Loucy (cell line): ENCODE data around the gene REPS2.

ENCODE experiments used
- H2AFZ ChIP-seq: fragments of 200-600 bp; sonication (generic); 2 replicates; pipeline ENCODE4 v1.6.0; 2016; ENCODE audit warnings: antibody characterized with exemption, mild to moderate bottlenecking, low read length, moderate library complexity
- H3F3A ChIP-seq: fragments of 200-600 bp; 2 replicates; pipeline ENCODE4 v1.6.0; 2016; ENCODE audit warnings: antibody characterized with exemption, low read depth, mild to moderate bottlenecking
- H3K27me3 ChIP-seq: fragments of 200-600 bp; sonication (generic); 2 replicates; pipeline ENCODE4 v1.6.1; 2014; ENCODE audit warnings: low read length, mild to moderate bottlenecking; ENCODE audit not compliant: insufficient read depth, poor library complexity, severe bottlenecking
- H3K36me3 ChIP-seq: fragments of 200-600 bp; sonication (generic); 2 replicates; pipeline ENCODE4 v1.6.1; 2016; ENCODE audit warnings: low read length; ENCODE audit not compliant: insufficient read depth
- H3K4me1 ChIP-seq: fragments of 200-600 bp; sonication (generic); 2 replicates; pipeline ENCODE4 v1.5.1; 2014; ENCODE audit warnings: low read length, mild to moderate bottlenecking; ENCODE audit not compliant: insufficient read depth, poor library complexity, severe bottlenecking
- H3K4me2 ChIP-seq: fragments of 200-600 bp; sonication (generic); 2 replicates; pipeline ENCODE4 v1.6.0; 2014; ENCODE audit warnings: antibody characterized with exemption, low read length, low read depth, mild to moderate bottlenecking; ENCODE audit not compliant: poor library complexity, severe bottlenecking
- H3K4me3 ChIP-seq: fragments of 200-600 bp; sonication (generic); 2 replicates; pipeline ENCODE4 v1.5.1; 2014; ENCODE audit warnings: low read length, mild to moderate bottlenecking, mixed read lengths; ENCODE audit not compliant: poor library complexity, severe bottlenecking
- H3K79me2 ChIP-seq: fragments of 200-600 bp; sonication (generic); 2 replicates; pipeline ENCODE4 v1.6.1; 2014; ENCODE audit warnings: low read length; ENCODE audit not compliant: insufficient read depth
- H3K9ac ChIP-seq: fragments of 200-600 bp; sonication (generic); 2 replicates; pipeline ENCODE4 v1.6.0; 2014; ENCODE audit warnings: mild to moderate bottlenecking, low read depth, low read length, moderate library complexity; ENCODE audit not compliant: poor library complexity, severe bottlenecking
- H3K9me2 ChIP-seq: fragments of 200-600 bp; sonication (generic); replicated peaks from 2 replicates; pipeline ENCODE4 v1.6.1; 2016; ENCODE audit warnings: low read depth, low read length, mixed read lengths
- H3K9me3 ChIP-seq: fragments of 200-600 bp; sonication (generic); 2 replicates; pipeline ENCODE4 v1.6.1; 2014; ENCODE audit warnings: mild to moderate bottlenecking, antibody characterized with exemption, low read length, low read depth; ENCODE audit not compliant: insufficient read depth
- H4K20me1 ChIP-seq: fragments of 200-600 bp; sonication (generic); 2 replicates; pipeline ENCODE4 v1.6.0; 2014; ENCODE audit warnings: antibody characterized with exemption, low read length, mild to moderate bottlenecking; ENCODE audit not compliant: insufficient read depth, poor library complexity, severe bottlenecking
- EZH2phosphoT487 ChIP-seq: fragments of 200-600 bp; IDR thresholded peaks from 2 replicates; pipeline ENCODE4 v1.6.1; 2018; ENCODE audit warnings: antibody characterized with exemption, mild to moderate bottlenecking, moderate library complexity, borderline replicate concordance
- TF ChIP-seq, protein P1 (sequence below): fragments of 200-600 bp; sonication (generic); conservative IDR thresholded peaks from 2 replicates; pipeline ENCODE4 v1.5.1; 2014; ENCODE audit warnings: mild to moderate bottlenecking, antibody characterized with exemption, low read length

The REPS2 gene

DNA sequence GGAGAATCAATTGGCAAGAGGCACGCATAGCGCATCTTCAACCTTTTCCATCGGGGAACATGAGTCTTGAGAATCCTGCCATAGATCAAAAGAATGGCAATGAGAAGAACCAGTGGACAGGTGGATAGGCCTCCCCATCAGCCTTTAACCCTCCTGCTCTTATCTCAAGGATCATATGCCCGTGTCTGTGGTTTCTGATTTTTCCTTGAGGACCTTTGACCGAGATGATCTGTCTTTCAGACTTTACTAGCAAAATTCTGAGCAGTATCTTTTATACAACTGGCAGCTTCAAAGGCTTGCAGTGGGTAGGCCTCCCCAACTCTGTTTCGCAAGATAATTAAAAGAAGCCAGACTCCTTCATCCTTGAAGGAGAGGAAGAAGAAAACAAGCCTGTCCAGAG lies 174.4 kb downstream of the REPS2 start:
- H4K20me1 ChIP-seq = no peaks in the 10 kb centered on the region
- no peaks in the 10 kb centered on the region for H3K36me3 ChIP-seq
- H3K4me2 ChIP-seq = no peak overlapping the region
- TF ChIP-seq EZH2phosphoT487 = no peak
- TF ChIP-seq, protein P1, sequence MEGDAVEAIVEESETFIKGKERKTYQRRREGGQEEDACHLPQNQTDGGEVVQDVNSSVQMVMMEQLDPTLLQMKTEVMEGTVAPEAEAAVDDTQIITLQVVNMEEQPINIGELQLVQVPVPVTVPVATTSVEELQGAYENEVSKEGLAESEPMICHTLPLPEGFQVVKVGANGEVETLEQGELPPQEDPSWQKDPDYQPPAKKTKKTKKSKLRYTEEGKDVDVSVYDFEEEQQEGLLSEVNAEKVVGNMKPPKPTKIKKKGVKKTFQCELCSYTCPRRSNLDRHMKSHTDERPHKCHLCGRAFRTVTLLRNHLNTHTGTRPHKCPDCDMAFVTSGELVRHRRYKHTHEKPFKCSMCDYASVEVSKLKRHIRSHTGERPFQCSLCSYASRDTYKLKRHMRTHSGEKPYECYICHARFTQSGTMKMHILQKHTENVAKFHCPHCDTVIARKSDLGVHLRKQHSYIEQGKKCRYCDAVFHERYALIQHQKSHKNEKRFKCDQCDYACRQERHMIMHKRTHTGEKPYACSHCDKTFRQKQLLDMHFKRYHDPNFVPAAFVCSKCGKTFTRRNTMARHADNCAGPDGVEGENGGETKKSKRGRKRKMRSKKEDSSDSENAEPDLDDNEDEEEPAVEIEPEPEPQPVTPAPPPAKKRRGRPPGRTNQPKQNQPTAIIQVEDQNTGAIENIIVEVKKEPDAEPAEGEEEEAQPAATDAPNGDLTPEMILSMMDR = no peak
- no peaks in the 10 kb centered on the region for H3K9me3 ChIP-seq
- H3K79me2 ChIP-seq = no peaks in the 10 kb centered on the region
- H3F3A ChIP-seq = no peaks in the 10 kb centered on the region
- H3K9ac ChIP-seq = no peak overlapping the region
- no peak overlapping the region for H2AFZ ChIP-seq
- no peaks in the 10 kb centered on the region for H3K9me2 ChIP-seq
- H3K27me3 ChIP-seq = no peaks in the 10 kb centered on the region
- no peaks in the 10 kb centered on the region for H3K4me1 ChIP-seq
- no peak overlapping the region for H3K4me3 ChIP-seq

DNA sequence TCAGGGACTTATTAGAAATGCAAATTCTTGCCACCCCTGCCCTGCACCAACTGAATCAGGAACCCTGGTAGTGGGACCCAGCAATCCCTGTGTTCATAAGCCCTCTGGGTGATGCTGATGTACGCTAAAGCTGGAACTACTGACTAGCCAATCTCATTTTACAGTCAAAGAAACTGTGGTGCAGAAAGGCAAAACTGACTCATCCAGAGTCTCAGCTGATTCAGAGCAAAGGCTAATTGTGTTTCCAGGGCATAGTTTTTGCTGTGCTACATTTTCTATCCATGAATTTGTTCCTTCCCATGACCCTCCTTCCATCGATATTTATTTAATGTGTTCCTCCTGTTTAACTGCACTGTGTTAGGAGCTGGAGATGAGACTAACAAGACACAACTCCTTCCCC lies 207.5 kb downstream of the REPS2 start:
- no peaks in the 10 kb centered on the region for H4K20me1 ChIP-seq
- H3K9me3 ChIP-seq = no peaks in the 10 kb centered on the region
- no peaks in the 10 kb centered on the region for H3F3A ChIP-seq
- no peaks in the 10 kb centered on the region for H3K4me1 ChIP-seq
- no peak overlapping the region for H3K4me2 ChIP-seq
- no peaks in the 10 kb centered on the region for H3K79me2 ChIP-seq
- no peak overlapping the region for H3K4me3 ChIP-seq
- TF ChIP-seq EZH2phosphoT487 = no peak
- TF ChIP-seq, protein P1 = no peak
- H3K36me3 ChIP-seq = no peaks in the 10 kb centered on the region
- H3K9ac ChIP-seq = no peak overlapping the region
- no peaks in the 10 kb centered on the region for H3K27me3 ChIP-seq
- H3K9me2 ChIP-seq = no peaks in the 10 kb centered on the region
- H2AFZ ChIP-seq = no peak overlapping the region

DNA sequence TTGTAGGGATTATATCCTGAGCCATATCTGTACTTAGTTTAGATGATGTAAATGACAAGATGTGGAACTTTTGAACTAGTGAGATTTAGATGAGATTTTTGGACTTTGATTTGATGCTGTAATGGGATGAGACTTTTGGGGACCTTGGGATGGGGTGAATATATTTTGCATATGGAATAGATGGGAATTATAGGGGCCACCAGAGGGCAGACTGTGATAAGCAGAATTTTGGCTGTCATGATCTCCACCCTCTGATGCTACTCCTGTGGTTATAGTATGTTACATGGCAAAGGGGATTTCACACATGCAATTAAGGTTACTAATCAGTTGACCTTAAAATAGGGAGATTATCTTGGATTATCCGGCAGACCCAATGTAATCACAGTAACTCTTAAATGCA lies 214.5 kb downstream of the REPS2 start:
- Histone ChIP-seq H3K4me2 (no peak overlapping the region), H3K36me3 (no peaks in the 10 kb centered on the region), H3K9me2 (no peaks in the 10 kb centered on the region), H3F3A (no peaks in the 10 kb centered on the region), H2AFZ (no peak overlapping the region), H4K20me1 (no peaks in the 10 kb centered on the region), H3K4me3 (no peak overlapping the region), H3K9me3 (no peaks in the 10 kb centered on the region), H3K27me3 (no peaks in the 10 kb centered on the region), H3K4me1 (no peaks in the 10 kb centered on the region), H3K79me2 (no peaks in the 10 kb centered on the region), H3K9ac (no peak overlapping the region)
- no peak for TF ChIP-seq EZH2phosphoT487
- TF ChIP-seq, protein P1 = no peak
